Kidney glomerular epithelial cell (primary cell): ENCODE results near the gene IPO4.

ENCODE experiments used
- DNase-seq: peaks from one replicate; lab custom pipeline; 2025; lab: John Stamatoyannopoulos, UW

The IPO4 gene

DNA sequence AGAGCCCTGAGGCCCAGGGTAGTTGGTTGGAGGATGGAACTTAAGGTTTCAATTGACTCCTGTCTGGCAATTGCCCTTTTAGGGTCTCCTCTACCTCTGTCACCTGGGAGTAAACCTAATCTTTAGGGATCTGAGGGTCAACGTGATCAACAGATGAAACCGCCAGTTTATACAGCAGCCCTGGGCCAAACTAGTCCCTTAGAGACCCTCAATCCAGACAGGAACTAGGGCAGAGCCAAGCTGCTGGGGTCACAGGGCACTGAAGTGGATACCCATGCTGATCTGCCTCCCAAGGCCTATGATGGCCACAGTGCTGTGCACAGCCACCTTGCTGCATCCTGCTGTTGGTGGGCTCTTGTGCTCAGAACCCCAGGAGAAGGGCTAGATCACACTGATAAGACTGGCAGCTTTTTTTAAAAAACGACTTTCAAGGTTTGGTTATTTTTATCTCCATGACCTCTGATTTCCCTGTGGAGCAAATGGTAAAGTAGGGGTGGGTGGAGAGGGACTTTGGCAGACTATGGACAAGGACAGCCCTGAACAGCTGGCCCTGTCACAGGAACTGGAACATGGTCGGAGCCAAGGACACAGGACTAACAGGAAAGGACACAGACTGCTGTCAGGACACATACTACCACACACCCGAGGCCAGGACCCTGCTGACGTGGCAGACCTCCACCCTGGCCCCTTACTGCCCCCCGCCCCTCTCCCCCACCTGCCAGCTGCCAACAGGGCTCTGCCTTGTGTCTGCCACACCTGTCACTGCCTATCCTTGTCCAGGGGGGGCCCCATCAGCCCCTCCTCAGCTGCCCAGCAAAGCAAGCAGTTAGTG lies 57.7 kb downstream of the IPO4 start:
- no peak for DNase-seq

DNA sequence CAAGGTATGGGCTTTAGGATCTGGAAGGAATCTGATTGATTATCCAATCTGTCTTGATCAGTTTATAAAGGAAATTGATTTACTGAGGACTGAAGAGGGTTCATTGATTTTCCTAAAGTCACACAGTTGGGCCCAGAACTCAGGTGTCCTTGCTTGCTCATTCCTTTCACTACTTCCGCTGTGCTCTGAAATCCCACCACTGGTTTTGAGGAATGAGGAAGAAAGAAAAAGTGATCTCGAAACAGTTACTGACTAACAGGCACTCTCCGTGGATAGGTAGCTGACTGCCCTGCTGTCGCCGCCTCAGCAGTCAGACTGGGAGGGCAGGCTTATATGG lies 58.3 kb downstream of the IPO4 start, which contains the start of gene FITM1:
FITM1 (plus strand) TSS at position 280 of the 337 bp plus-strand sequence. CDS start 905 bp downstream, outside the sequence.
- DNase-seq: no peak
